ENCODE results near the gene ZC3HAV1L. TPM values are rescaled to one million over a fixed set of nuclear protein-coding genes. Genes with fewer than 3 reads are reported as not detected.

Gene ZC3HAV1L
- total and polyA plus RNA-seq, 2 of the 8 experiments (the other 6 are each of a cell fraction or from before 2014, with no cell fraction given) = 5.2 to 7.0 TPM

DNA sequence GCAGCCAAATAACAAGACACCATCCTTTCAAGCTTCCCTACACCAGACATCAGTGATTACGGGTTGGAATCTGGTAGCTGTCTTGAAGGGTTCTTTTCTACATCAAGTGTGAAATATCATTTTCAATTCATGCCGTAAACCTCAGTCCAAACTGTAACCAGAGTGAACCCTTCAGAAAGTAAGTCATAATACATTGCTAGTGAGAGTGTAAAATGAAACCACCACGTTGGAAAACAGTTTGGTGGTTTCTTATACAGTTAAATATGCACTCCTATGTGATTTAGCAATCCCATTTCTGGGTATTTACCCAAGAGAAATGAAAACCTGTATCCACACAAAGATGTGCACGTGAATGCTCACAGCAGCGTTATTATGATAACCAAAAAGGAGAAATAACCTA, 25.6 kb upstream of the ZC3HAV1L start (continued):
- TF ChIP-seq, protein P1, sequence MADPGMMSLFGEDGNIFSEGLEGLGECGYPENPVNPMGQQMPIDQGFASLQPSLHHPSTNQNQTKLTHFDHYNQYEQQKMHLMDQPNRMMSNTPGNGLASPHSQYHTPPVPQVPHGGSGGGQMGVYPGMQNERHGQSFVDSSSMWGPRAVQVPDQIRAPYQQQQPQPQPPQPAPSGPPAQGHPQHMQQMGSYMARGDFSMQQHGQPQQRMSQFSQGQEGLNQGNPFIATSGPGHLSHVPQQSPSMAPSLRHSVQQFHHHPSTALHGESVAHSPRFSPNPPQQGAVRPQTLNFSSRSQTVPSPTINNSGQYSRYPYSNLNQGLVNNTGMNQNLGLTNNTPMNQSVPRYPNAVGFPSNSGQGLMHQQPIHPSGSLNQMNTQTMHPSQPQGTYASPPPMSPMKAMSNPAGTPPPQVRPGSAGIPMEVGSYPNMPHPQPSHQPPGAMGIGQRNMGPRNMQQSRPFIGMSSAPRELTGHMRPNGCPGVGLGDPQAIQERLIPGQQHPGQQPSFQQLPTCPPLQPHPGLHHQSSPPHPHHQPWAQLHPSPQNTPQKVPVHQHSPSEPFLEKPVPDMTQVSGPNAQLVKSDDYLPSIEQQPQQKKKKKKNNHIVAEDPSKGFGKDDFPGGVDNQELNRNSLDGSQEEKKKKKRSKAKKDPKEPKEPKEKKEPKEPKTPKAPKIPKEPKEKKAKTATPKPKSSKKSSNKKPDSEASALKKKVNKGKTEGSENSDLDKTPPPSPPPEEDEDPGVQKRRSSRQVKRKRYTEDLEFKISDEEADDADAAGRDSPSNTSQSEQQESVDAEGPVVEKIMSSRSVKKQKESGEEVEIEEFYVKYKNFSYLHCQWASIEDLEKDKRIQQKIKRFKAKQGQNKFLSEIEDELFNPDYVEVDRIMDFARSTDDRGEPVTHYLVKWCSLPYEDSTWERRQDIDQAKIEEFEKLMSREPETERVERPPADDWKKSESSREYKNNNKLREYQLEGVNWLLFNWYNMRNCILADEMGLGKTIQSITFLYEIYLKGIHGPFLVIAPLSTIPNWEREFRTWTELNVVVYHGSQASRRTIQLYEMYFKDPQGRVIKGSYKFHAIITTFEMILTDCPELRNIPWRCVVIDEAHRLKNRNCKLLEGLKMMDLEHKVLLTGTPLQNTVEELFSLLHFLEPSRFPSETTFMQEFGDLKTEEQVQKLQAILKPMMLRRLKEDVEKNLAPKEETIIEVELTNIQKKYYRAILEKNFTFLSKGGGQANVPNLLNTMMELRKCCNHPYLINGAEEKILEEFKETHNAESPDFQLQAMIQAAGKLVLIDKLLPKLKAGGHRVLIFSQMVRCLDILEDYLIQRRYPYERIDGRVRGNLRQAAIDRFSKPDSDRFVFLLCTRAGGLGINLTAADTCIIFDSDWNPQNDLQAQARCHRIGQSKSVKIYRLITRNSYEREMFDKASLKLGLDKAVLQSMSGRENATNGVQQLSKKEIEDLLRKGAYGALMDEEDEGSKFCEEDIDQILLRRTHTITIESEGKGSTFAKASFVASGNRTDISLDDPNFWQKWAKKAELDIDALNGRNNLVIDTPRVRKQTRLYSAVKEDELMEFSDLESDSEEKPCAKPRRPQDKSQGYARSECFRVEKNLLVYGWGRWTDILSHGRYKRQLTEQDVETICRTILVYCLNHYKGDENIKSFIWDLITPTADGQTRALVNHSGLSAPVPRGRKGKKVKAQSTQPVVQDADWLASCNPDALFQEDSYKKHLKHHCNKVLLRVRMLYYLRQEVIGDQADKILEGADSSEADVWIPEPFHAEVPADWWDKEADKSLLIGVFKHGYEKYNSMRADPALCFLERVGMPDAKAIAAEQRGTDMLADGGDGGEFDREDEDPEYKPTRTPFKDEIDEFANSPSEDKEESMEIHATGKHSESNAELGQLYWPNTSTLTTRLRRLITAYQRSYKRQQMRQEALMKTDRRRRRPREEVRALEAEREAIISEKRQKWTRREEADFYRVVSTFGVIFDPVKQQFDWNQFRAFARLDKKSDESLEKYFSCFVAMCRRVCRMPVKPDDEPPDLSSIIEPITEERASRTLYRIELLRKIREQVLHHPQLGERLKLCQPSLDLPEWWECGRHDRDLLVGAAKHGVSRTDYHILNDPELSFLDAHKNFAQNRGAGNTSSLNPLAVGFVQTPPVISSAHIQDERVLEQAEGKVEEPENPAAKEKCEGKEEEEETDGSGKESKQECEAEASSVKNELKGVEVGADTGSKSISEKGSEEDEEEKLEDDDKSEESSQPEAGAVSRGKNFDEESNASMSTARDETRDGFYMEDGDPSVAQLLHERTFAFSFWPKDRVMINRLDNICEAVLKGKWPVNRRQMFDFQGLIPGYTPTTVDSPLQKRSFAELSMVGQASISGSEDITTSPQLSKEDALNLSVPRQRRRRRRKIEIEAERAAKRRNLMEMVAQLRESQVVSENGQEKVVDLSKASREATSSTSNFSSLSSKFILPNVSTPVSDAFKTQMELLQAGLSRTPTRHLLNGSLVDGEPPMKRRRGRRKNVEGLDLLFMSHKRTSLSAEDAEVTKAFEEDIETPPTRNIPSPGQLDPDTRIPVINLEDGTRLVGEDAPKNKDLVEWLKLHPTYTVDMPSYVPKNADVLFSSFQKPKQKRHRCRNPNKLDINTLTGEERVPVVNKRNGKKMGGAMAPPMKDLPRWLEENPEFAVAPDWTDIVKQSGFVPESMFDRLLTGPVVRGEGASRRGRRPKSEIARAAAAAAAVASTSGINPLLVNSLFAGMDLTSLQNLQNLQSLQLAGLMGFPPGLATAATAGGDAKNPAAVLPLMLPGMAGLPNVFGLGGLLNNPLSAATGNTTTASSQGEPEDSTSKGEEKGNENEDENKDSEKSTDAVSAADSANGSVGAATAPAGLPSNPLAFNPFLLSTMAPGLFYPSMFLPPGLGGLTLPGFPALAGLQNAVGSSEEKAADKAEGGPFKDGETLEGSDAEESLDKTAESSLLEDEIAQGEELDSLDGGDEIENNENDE (IDR thresholded peaks at IDR 0.05; ENCODE audit: insufficient replicate concordance, low read length) = no peak
- TF ChIP-seq SRF (IDR thresholded peaks at IDR 0.05; ENCODE audit: low read depth, low read length) = no peak
- no peak for TF ChIP-seq EGR1 (IDR thresholded peaks at IDR 0.05; ENCODE audit: borderline replicate concordance, low read depth, low read length)
- no peak for TF ChIP-seq SAP30 (IDR thresholded peaks at IDR 0.05; ENCODE audit: insufficient read depth, insufficient replicate concordance, low read length)
- TF ChIP-seq, protein P2, sequence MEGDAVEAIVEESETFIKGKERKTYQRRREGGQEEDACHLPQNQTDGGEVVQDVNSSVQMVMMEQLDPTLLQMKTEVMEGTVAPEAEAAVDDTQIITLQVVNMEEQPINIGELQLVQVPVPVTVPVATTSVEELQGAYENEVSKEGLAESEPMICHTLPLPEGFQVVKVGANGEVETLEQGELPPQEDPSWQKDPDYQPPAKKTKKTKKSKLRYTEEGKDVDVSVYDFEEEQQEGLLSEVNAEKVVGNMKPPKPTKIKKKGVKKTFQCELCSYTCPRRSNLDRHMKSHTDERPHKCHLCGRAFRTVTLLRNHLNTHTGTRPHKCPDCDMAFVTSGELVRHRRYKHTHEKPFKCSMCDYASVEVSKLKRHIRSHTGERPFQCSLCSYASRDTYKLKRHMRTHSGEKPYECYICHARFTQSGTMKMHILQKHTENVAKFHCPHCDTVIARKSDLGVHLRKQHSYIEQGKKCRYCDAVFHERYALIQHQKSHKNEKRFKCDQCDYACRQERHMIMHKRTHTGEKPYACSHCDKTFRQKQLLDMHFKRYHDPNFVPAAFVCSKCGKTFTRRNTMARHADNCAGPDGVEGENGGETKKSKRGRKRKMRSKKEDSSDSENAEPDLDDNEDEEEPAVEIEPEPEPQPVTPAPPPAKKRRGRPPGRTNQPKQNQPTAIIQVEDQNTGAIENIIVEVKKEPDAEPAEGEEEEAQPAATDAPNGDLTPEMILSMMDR (IDR thresholded peaks at IDR 0.05; ENCODE audit: control extremely low read depth in 1 of 3, insufficient read depth in 1 of 3, low read depth in 1 of 3, low read length in 3 of 3) = no peak
- no peak for TF ChIP-seq POLR2AphosphoS5 (IDR thresholded peaks at IDR 0.05; ENCODE audit: low read depth, low read length)
- TF ChIP-seq TAF7 (optimal IDR thresholded peaks at IDR 0.05; ENCODE audit: borderline replicate concordance, low read depth, low read length) = no peak
- no peak for TF ChIP-seq BACH1 (IDR thresholded peaks at IDR 0.05; ENCODE audit: low read length)
- no peak for TF ChIP-seq CTBP2 (IDR thresholded peaks at IDR 0.05; ENCODE audit: borderline replicate concordance, insufficient read depth, insufficient read length, low read length)
